HG02588 (cell line): Measurements from ENCODE around the gene ANKRD23.
"Not testable (repeated sequence)": the region's sequence is repeated elsewhere in the genome, so short reads cannot be mapped to it uniquely, and the experiment has no call there.

ENCODE experiments used
- ATAC-seq: cut with Tn5 transposase; IDR thresholded peaks from one replicate; pipeline ENCODE4 v1.9.1; 2021; ENCODE audit warnings: mild to moderate bottlenecking, moderate library complexity; ENCODE audit not compliant: unreplicated experiment

ANKRD23 gene

GRCh38 chr2:96843538-96844268, at the start of gene ANKRD23:
TSS of gene ANKRD23 (minus strand) at chr2:96844021. CDS start at chr2:96843992, 29 bp downstream.
- ATAC-seq = no peak

GRCh38 chr2:96891591-96892333, 47.9 kb upstream of the ANKRD23 start:
- ATAC-seq = no peak

GRCh38 chr2:96890726-96891385, 47.0 kb upstream of the ANKRD23 start:
- no peak for ATAC-seq

GRCh38 chr2:96890252-96890651, 46.4 kb upstream of the ANKRD23 start:
- no peak for ATAC-seq

GRCh38 chr2:96889502-96889901, 45.7 kb upstream of the ANKRD23 start:
- not testable (repeated sequence) for ATAC-seq

GRCh38 chr2:96888072-96889011, 44.5 kb upstream of the ANKRD23 start:
- ATAC-seq = no peak

- ATAC-seq = no peak
These were observed 43.7 kb upstream of the ANKRD23 start for GRCh38 chr2:96887493-96888012.

GRCh38 chr2:96885432-96886347, 41.9 kb upstream of the ANKRD23 start:
- no peak for ATAC-seq

GRCh38 chr2:96884299-96885094, 40.7 kb upstream of the ANKRD23 start:
- no peak for ATAC-seq

GRCh38 chr2:96883306-96883705, 39.5 kb upstream of the ANKRD23 start:
- no peak for ATAC-seq

- no peak for ATAC-seq
These were observed 39.1 kb upstream of the ANKRD23 start for GRCh38 chr2:96882906-96883305.

GRCh38 chr2:96882230-96882629, 38.4 kb upstream of the ANKRD23 start:
- ATAC-seq = no peak

- ATAC-seq = no peak
These were observed 37.8 kb upstream of the ANKRD23 start for GRCh38 chr2:96881349-96882195.

- no peak for ATAC-seq
These were observed 37.1 kb upstream of the ANKRD23 start for GRCh38 chr2:96880891-96881273.

GRCh38 chr2:96879545-96880040, 35.8 kb upstream of the ANKRD23 start:
- no peak for ATAC-seq

GRCh38 chr2:96878796-96879544, 35.1 kb upstream of the ANKRD23 start:
- no peak for ATAC-seq

- ATAC-seq = no peak
These were observed 34.4 kb upstream of the ANKRD23 start for GRCh38 chr2:96878171-96878570.
